OCI-LY1 (cell line): ENCODE measurements around the gene FAHD2B.
"Not testable (repeated sequence)": the region's sequence is repeated elsewhere in the genome, so short reads cannot be mapped to it uniquely, and the experiment has no call there.

Source experiments
- CTCF ChIP-seq: fragments of 200-600 bp; sonication (generic), shearing (Covaris generic); IDR thresholded peaks from 2 replicates; pipeline ENCODE4 v1.5.1; 2017; ENCODE audit warnings: mild to moderate bottlenecking, antibody characterized with exemption, low read length, moderate library complexity, mixed read lengths
- EZH2 ChIP-seq: fragments of 200-600 bp; sonication (generic), shearing (Covaris generic); IDR thresholded peaks from 2 replicates; pipeline ENCODE4 v1.8.0; 2017; ENCODE audit warnings: borderline replicate concordance, mixed run types, mild to moderate bottlenecking, antibody characterized with exemption, low read length, moderate library complexity, mixed read lengths

DNA sequence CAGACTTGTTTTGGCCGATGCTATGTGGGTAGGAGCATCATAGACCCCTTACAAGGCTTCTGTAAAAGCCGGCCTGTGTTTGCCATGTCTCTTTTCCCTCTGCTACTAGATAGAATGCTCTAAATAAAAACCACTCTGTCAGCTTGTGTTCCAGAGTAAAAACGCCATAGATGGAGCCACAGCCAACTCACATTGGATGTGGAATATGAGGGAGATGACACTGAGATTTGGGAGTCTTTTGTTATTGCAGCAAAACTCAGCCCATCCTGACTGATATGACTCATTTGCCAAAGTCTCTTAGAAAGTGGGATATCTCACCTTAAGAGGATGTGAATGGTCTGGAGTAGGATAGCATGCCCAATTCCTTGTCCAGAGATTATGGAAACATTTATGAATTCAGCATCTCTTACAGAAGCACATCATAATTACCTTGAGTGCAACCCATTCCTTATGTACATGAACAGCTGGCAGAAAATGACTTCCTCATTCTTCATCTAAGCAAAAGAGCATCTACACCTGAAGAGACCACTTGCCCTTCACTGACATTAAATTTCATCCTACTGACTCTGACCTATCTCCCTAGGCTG is 4.2 kb upstream of the FAHD2B start:
- TF ChIP-seq CTCF, EZH2: not testable (repeated sequence)
